ENCODE data around the gene ANXA5.
"Not testable (repeated sequence)": the region's sequence is repeated elsewhere in the genome, so short reads cannot be mapped to it uniquely, and the experiment has no call there.

ANXA5 gene

GRCh38 chr4:121696581-121697461 is at the start of gene ANXA5:
Gene ANXA5 (minus strand): TSS chr4:121696980. CDS start chr4:121696589, 391 bp downstream.
- DNase-seq (ENCODE audit: low read depth), result peak; percentile 57

GRCh38 chr4:121742794-121743193 is 46.0 kb upstream of the ANXA5 start:
- no peak for DNase-seq (ENCODE audit: low read depth)

- DNase-seq (ENCODE audit: low read depth), result no peak
These were observed 45.0 kb upstream of the ANXA5 start for GRCh38 chr4:121741751-121742150.

- DNase-seq (ENCODE audit: low read depth), result no peak
These were observed 44.1 kb upstream of the ANXA5 start for GRCh38 chr4:121740796-121741409.

DNA sequence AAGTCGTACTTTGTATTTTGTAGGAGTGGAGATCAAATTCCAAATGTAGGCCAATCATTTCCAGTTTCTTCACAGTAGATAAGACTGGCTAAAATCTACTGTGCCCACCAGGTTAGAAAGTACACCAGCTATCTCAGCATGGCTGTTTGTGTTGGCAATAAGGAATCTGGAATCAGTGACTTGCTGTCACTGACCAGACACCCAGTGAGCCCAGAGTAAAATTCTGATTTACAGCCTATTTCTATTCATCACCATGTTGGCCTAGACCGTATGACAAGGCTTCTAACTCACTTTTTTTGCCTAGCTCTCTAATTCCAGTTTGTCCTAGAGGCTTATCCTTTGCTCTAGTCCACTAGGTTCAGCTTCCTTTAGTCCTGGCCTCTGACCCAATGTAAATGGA is 42.8 kb upstream of the ANXA5 start:
- DNase-seq (ENCODE audit: low read depth), result no peak

DNA sequence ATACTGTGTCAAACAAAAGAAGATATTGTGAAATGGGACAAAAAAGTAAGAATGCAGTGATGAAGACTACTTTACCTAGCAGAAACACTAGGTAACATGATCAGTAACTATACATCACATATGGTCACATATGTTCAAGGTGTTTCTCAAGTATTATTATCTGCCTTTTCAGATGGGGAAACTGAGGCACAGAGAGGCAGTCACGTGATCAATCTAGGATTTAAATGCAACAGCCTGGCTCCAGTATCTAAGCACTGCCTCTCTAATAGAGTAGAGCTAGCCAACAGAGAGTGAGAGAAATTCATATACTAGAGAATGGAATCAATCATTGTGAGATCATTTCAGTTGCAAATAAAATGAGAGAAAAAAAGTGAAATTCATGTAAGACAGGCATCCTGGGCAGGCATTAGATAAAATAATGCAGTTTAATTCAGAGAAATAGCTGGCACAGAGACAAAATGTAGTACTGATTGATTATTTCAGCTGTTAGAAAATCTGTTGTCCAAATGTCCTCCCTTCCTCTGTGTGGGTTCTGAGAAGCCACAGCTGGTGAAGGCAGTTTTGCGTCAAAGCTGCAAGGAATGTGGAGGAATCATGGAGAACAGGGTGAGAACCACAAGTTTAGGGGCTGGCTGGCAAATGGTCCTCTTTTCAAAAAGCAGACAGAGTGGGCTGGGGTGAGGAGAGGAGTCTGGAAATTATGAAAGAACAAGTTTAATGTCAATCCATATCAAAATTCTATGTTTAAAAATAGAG is 42.2 kb upstream of the ANXA5 start:
- no peak for DNase-seq (ENCODE audit: low read depth)

- no peak for DNase-seq (ENCODE audit: low read depth)
These were observed 41.2 kb upstream of the ANXA5 start for GRCh38 chr4:121737846-121738554.

- DNase-seq (ENCODE audit: low read depth), result no peak
These were observed 40.1 kb upstream of the ANXA5 start for GRCh38 chr4:121736735-121737351.

DNA sequence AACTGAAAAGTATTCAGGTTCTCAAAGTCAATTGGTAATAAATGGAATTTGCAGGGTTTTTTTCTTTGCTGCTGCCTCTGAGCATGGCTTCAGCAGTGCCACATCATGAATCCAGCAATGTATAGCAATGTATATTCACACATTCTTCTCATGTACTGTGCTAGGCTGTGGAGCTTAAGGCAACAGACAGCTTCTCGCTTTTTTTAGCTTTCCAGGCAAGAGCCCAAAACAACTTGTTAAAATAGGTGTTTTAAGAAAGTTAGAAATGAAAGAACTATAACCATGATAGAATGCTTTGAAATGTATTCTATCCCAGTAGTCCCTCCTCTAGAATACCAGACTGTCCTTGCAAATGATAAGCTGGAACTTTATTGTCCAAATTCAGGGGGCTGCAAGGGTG is 37.8 kb upstream of the ANXA5 start:
- DNase-seq (ENCODE audit: low read depth), result no peak

GRCh38 chr4:121733942-121734341 is 37.2 kb upstream of the ANXA5 start:
- DNase-seq (ENCODE audit: low read depth), result no peak

GRCh38 chr4:121729753-121730152 is 33.0 kb upstream of the ANXA5 start:
- not testable (repeated sequence) for DNase-seq (ENCODE audit: low read depth)

DNA sequence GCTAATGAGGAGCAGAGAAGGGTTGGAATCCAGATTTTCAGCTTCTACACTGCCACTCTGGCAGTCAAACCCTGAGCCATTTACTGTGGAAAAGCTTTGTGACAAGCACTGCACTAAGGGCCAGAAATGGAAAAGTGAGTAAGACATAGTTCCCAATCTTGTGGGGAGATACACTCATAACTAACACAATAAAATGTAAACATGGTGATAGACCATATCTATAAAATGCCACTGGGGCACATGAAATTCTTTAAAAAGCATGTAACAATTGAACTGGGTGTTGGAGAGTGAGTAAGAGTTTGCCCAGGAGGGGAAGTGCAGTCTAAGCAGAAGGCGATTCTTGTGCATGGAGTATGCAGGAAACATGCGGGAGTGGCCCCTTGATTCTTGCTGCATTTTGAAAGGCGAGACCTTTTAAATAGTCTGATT is 32.0 kb upstream of the ANXA5 start:
- no peak for DNase-seq (ENCODE audit: low read depth)

- no peak for DNase-seq (ENCODE audit: low read depth)
These were observed 31.3 kb upstream of the ANXA5 start for GRCh38 chr4:121728066-121728465.

DNA sequence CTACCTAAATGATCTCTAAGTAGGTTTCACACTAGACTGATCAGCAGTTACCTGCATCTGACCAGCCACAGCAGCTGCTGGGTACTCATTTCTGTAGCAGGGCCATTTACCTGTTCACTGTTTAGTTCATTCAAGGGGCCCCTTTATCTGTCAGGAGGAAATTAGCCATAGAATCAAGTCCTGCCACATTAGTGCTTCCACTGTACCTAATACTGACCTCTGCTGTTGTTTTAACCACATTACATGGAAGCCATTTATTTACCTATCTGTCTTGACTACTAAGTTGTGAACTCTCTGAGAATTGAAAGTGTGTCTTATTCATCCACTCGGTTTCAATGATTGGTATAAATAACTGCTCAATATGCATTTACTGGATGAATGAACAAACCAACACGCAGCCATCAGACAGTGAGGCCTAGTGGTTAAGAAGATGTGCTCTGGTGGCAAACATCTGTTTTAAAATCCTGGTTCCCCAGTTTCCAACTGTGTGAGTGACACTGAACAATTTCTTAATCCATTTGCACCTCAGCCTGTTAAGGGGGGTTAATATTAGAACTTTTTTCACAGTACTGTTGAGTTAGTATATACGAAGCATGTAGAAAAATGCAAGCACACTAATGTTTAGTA is 30.0 kb upstream of the ANXA5 start:
- DNase-seq (ENCODE audit: low read depth), result no peak

GRCh38 chr4:121724671-121725070 is 27.9 kb upstream of the ANXA5 start:
- no peak for DNase-seq (ENCODE audit: low read depth)

- DNase-seq (ENCODE audit: low read depth), result no peak
These were observed 24.9 kb upstream of the ANXA5 start for GRCh38 chr4:121721700-121722099.

GRCh38 chr4:121720109-121720508 is 23.3 kb upstream of the ANXA5 start:
- DNase-seq (ENCODE audit: low read depth), result no peak

- no peak for DNase-seq (ENCODE audit: low read depth)
These were observed 21.0 kb upstream of the ANXA5 start for GRCh38 chr4:121717680-121718237.

DNA sequence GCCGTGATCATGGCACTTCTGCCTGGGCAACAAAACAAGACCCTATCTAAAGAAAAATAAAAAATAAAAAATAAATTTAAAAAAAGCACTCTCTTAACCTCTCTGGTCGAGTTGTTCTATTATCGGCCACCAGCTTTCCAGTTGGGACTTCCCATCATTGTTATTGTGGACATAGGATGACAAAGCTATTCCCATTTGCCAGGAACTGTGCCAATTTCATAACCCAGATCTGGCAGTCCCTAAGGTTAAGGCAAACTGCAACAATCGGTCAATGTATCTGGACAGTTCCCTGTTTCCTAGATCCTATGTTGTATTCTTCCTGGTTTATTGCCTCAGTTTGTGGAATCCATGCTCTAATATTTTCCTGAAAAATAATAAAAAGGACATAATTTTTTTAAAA is 17.8 kb upstream of the ANXA5 start:
- DNase-seq (ENCODE audit: low read depth), result no peak

- no peak for DNase-seq (ENCODE audit: low read depth)
These were observed 16.0 kb upstream of the ANXA5 start for GRCh38 chr4:121712783-121713182.
